HepG2 (cell line): Measurements from ENCODE around the gene NOX3. TPM values are rescaled to one million over a fixed set of nuclear protein-coding genes. Genes with fewer than 3 reads are reported as not detected.
A peak's percentile ranks its signal among the peaks of the same experiment; 100 is the strongest.

Source experiments
- EED ChIP-seq: sonication (generic); formaldehyde crosslinking; IDR thresholded peaks from 2 replicates; pipeline ENCODE4 v1.5.0; 2020; ENCODE audit warnings: mild to moderate bottlenecking, missing genetic modification reagents
- HNRNPLL ChIP-seq: fragments of 200-400 bp; formaldehyde crosslinking; IDR thresholded peaks from 2 replicates; pipeline ENCODE4 v1.6.1; 2017; ENCODE audit warnings: mild to moderate bottlenecking, low read depth, low read length; ENCODE audit not compliant: poor library complexity, severe bottlenecking
- IKZF4 ChIP-seq: sonication (generic); formaldehyde crosslinking; IDR thresholded peaks from 2 replicates; pipeline ENCODE4 v1.5.1; 2020; ENCODE audit warnings: borderline replicate concordance, mild to moderate bottlenecking, low read depth, missing genetic modification reagents; ENCODE audit errors: not compliant biosample characterization
- KLF13 ChIP-seq: sonication (generic); formaldehyde crosslinking; IDR thresholded peaks from 2 replicates; pipeline ENCODE4 v1.4.0; 2020; ENCODE audit warnings: mild to moderate bottlenecking, missing genetic modification reagents
- MED13 ChIP-seq: sonication (generic); formaldehyde crosslinking; IDR thresholded peaks from 2 replicates; pipeline ENCODE4 v1.5.0; 2020; ENCODE audit warnings: missing genetic modification reagents
- PHB2 ChIP-seq: fragments of 450-650 bp; IDR thresholded peaks from 2 replicates; pipeline ENCODE4 v1.6.1; 2018; ENCODE audit not compliant: partially characterized antibody
- PHF8 ChIP-seq: sonication (generic); formaldehyde crosslinking; IDR thresholded peaks from 2 replicates; pipeline ENCODE4 v1.5.0; 2020; ENCODE audit warnings: missing genetic modification reagents
- RFXAP ChIP-seq: sonication (generic); formaldehyde crosslinking; IDR thresholded peaks from 2 replicates; pipeline ENCODE4 v1.4.0; 2020; ENCODE audit warnings: missing genetic modification reagents, borderline replicate concordance
- RXRA ChIP-seq: sonication (generic); formaldehyde crosslinking; IDR thresholded peaks from 2 replicates; pipeline ENCODE4 v1.5.1; 2020; ENCODE audit warnings: missing genetic modification reagents
- TP53 ChIP-seq: sonication (generic); formaldehyde crosslinking; conservative IDR thresholded peaks from 2 replicates; pipeline ENCODE4 v1.4.0; 2020; ENCODE audit warnings: missing genetic modification reagents
- ZFP82 ChIP-seq: sonication (generic); formaldehyde crosslinking; IDR thresholded peaks from 2 replicates; pipeline ENCODE4 v1.5.1; 2020; ENCODE audit warnings: mild to moderate bottlenecking, missing genetic modification reagents, borderline replicate concordance
- ZMYM2 ChIP-seq: sonication (generic); formaldehyde crosslinking; IDR thresholded peaks from 2 replicates; pipeline ENCODE4 v1.8.0; 2022; ENCODE audit warnings: mild to moderate bottlenecking, missing genetic modification reagents
- ZMYM3 ChIP-seq: sonication (generic); formaldehyde crosslinking; IDR thresholded peaks from 2 replicates; pipeline ENCODE4 v1.5.1; 2020; ENCODE audit warnings: mild to moderate bottlenecking, missing genetic modification reagents
- ZNF564 ChIP-seq: sonication (generic); formaldehyde crosslinking; IDR thresholded peaks from 2 replicates; pipeline ENCODE4 v1.8.1; 2023; ENCODE audit warnings: mild to moderate bottlenecking, missing genetic modification reagents
- ZNF644 ChIP-seq: IDR thresholded peaks from 2 replicates; pipeline ENCODE4 v1.6.1; 2016; ENCODE audit warnings: low read depth
- ZNF75D ChIP-seq: sonication (generic); formaldehyde crosslinking; IDR thresholded peaks from 2 replicates; pipeline ENCODE4 v1.8.1; 2023; ENCODE audit warnings: missing genetic modification reagents, mild to moderate bottlenecking, borderline replicate concordance
- polyA plus RNA-seq, 8 experiments: library from polyadenylated mRNA; depleted of rRNA in 3 of 8; stranded (reverse) in 7 of 8; unstranded in 1 of 8; fragments of >200 nt; fragmentation: Illumina TruSeq in 4 of 8; extraction: Trizol in 4 of 8; gene quantifications; 2 replicates each; pipeline versions ENCODE4 v1.2.1 to v1.2.3, GENCODE V29; 2011 to 2016; ENCODE audit warnings: low read depth in 4 of 8, missing spikeins in 1 of 8, mixed read lengths in 1 of 8; ENCODE audit not compliant: insufficient read depth in 1 of 8
- total RNA-seq, 5 experiments: library from RNA; depleted of rRNA; stranded (reverse); fragments of >200 nt; fragmentation: Illumina TruSeq; extraction: Trizol; gene quantifications; 2 replicates each; pipeline ENCODE4 v1.2.3, GENCODE V29; 2016; ENCODE audit warnings: low read depth in 1 of 5
- TF ChIP-seq, protein P1 (sequence below): sonication (generic); formaldehyde crosslinking; IDR thresholded peaks from 2 replicates; pipeline ENCODE4 v1.4.0; 2020; ENCODE audit warnings: missing genetic modification reagents
- TF ChIP-seq, protein P2 (sequence below): sonication (generic); formaldehyde crosslinking; IDR thresholded peaks from 2 replicates; pipeline ENCODE4 v1.9.0; 2022; ENCODE audit warnings: low read depth, missing genetic modification reagents
- TF ChIP-seq, protein P3 (sequence below): IDR thresholded peaks from 2 replicates; pipeline ENCODE4 v1.6.1; 2018; ENCODE audit warnings: missing genetic modification reagents
- TF ChIP-seq, protein P4 (sequence below): sonication (generic); formaldehyde crosslinking; IDR thresholded peaks from 2 replicates; pipeline ENCODE4 v1.5.0; 2020; ENCODE audit warnings: missing genetic modification reagents
- TF ChIP-seq, protein P5 (sequence below): sonication (generic); formaldehyde crosslinking; IDR thresholded peaks from 2 replicates; pipeline ENCODE4 v1.4.0; 2020; ENCODE audit warnings: missing genetic modification reagents, borderline replicate concordance

The NOX3 gene
- total and polyA plus RNA-seq, 2 of the 13 experiments (the other 11 are each of a cell fraction or from before 2014, with no cell fraction given) = 0.09 to 0.18 TPM

DNA sequence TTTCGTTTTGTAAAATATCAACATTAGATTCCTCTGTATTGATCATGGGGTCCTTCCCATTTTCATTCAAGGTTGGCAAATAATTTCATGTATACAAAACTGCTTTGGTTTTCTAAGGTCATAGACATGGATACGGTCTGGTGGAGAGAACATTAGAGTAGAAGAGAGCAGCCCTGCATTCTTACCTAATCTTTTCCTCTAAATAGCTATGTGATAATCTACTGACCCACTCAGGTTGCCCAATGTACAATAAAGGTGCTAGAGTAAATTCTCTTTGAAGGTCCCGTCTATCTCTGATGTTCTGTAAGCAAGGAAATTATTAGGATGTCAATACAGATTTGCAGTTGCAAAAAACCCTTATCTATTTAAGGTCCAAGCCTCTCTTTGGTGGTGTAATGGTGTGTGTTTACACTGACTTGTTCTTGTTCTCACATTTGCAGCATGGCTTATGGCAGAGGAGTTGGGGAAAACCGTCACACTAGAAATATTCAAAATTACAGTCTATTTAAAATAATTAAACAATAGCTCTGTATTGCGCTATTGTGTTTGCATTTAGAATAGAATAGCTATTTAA is 31.2 kb upstream of the NOX3 start (continued):
- TF ChIP-seq EED = no peak
- no peak for TF ChIP-seq PHF8 (CRISPR knock-in tag)
- peak; percentile 53; the same call in 1 of the 2 replicates for TF ChIP-seq ZMYM3 (CRISPR knock-in tag)
- no peak for TF ChIP-seq KLF13 (CRISPR knock-in tag)
- TF ChIP-seq, protein P1, sequence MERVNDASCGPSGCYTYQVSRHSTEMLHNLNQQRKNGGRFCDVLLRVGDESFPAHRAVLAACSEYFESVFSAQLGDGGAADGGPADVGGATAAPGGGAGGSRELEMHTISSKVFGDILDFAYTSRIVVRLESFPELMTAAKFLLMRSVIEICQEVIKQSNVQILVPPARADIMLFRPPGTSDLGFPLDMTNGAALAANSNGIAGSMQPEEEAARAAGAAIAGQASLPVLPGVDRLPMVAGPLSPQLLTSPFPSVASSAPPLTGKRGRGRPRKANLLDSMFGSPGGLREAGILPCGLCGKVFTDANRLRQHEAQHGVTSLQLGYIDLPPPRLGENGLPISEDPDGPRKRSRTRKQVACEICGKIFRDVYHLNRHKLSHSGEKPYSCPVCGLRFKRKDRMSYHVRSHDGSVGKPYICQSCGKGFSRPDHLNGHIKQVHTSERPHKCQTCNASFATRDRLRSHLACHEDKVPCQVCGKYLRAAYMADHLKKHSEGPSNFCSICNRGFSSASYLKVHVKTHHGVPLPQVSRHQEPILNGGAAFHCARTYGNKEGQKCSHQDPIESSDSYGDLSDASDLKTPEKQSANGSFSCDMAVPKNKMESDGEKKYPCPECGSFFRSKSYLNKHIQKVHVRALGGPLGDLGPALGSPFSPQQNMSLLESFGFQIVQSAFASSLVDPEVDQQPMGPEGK = peak; percentile 82
- TF ChIP-seq, protein P2, sequence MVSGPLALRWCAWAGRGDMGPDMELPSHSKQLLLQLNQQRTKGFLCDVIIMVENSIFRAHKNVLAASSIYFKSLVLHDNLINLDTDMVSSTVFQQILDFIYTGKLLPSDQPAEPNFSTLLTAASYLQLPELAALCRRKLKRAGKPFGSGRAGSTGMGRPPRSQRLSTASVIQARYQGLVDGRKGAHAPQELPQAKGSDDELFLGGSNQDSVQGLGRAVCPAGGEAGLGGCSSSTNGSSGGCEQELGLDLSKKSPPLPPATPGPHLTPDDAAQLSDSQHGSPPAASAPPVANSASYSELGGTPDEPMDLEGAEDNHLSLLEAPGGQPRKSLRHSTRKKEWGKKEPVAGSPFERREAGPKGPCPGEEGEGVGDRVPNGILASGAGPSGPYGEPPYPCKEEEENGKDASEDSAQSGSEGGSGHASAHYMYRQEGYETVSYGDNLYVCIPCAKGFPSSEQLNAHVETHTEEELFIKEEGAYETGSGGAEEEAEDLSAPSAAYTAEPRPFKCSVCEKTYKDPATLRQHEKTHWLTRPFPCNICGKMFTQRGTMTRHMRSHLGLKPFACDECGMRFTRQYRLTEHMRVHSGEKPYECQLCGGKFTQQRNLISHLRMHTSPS (CRISPR knock-in tag) = peak; percentile 53; the same call in 1 of the 2 replicates
- peak; percentile 100 for TF ChIP-seq MED13 (CRISPR knock-in tag)
- no peak for TF ChIP-seq ZFP82 (CRISPR knock-in tag)
- peak; percentile 87 for TF ChIP-seq ZNF644 (CRISPR knock-in tag)
- peak; percentile 92 for TF ChIP-seq RFXAP
- peak; percentile 72 for TF ChIP-seq ZMYM2 (CRISPR knock-in tag)
- TF ChIP-seq, protein P3, sequence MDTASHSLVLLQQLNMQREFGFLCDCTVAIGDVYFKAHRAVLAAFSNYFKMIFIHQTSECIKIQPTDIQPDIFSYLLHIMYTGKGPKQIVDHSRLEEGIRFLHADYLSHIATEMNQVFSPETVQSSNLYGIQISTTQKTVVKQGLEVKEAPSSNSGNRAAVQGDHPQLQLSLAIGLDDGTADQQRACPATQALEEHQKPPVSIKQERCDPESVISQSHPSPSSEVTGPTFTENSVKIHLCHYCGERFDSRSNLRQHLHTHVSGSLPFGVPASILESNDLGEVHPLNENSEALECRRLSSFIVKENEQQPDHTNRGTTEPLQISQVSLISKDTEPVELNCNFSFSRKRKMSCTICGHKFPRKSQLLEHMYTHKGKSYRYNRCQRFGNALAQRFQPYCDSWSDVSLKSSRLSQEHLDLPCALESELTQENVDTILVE (CRISPR knock-in tag) = peak; percentile 96
- peak; percentile 93 for TF ChIP-seq TP53 (CRISPR knock-in tag)
- peak; percentile 81; the same call in 1 of the 2 replicates for TF ChIP-seq ZNF564 (CRISPR knock-in tag)
- TF ChIP-seq IKZF4 = no peak
- no peak for TF ChIP-seq HNRNPLL
- TF ChIP-seq RXRA (CRISPR knock-in tag) = peak; percentile 72; the same call in 1 of the 2 replicates
- TF ChIP-seq, protein P4, sequence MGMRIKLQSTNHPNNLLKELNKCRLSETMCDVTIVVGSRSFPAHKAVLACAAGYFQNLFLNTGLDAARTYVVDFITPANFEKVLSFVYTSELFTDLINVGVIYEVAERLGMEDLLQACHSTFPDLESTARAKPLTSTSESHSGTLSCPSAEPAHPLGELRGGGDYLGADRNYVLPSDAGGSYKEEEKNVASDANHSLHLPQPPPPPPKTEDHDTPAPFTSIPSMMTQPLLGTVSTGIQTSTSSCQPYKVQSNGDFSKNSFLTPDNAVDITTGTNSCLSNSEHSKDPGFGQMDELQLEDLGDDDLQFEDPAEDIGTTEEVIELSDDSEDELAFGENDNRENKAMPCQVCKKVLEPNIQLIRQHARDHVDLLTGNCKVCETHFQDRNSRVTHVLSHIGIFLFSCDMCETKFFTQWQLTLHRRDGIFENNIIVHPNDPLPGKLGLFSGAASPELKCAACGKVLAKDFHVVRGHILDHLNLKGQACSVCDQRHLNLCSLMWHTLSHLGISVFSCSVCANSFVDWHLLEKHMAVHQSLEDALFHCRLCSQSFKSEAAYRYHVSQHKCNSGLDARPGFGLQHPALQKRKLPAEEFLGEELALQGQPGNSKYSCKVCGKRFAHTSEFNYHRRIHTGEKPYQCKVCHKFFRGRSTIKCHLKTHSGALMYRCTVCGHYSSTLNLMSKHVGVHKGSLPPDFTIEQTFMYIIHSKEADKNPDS = peak; percentile 98
- no peak for TF ChIP-seq ZNF75D (CRISPR knock-in tag)
- TF ChIP-seq PHB2 = no peak
- TF ChIP-seq, protein P5, sequence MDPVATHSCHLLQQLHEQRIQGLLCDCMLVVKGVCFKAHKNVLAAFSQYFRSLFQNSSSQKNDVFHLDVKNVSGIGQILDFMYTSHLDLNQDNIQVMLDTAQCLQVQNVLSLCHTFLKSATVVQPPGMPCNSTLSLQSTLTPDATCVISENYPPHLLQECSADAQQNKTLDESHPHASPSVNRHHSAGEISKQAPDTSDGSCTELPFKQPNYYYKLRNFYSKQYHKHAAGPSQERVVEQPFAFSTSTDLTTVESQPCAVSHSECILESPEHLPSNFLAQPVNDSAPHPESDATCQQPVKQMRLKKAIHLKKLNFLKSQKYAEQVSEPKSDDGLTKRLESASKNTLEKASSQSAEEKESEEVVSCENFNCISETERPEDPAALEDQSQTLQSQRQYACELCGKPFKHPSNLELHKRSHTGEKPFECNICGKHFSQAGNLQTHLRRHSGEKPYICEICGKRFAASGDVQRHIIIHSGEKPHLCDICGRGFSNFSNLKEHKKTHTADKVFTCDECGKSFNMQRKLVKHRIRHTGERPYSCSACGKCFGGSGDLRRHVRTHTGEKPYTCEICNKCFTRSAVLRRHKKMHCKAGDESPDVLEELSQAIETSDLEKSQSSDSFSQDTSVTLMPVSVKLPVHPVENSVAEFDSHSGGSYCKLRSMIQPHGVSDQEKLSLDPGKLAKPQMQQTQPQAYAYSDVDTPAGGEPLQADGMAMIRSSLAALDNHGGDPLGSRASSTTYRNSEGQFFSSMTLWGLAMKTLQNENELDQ = 0 out of 2 replicates have a peak, but pooled peaks have one; percentile 46
